WTC11 (cell line): Measurements from ENCODE around the gene MYL10. TPM values are rescaled to one million over a fixed set of nuclear protein-coding genes. Genes with fewer than 3 reads are reported as not detected.
A peak's percentile ranks its signal among the peaks of the same experiment; 100 is the strongest.

ENCODE experiments used
- ATAC-seq: fragments of 200-7000 bp; cut with Tn5 transposase; 2 replicates; pipeline ENCODE4 v1.10.0; 2021; ENCODE audit warnings: mild to moderate bottlenecking, moderate library complexity
- CTCF ChIA-PET: fragments of 300-600 bp; sonication (Branson Sonifier 250); formaldehyde crosslinking; loops from one replicate; lab custom pipeline; 2021; ENCODE audit warnings: antibody characterized with exemption; lab: Charles Lee
- POLR2A ChIA-PET: fragments of 350-600 bp; sonication (Branson Sonifier 250); formaldehyde crosslinking; loops from one replicate; lab custom pipeline; 2021; ENCODE audit warnings: antibody characterized with exemption; lab: Charles Lee
- DNase-seq: peaks from one replicate; pipeline ENCODE4 v3.0.0; 2021; ENCODE audit warnings: low spot score
- H3K27ac Mint-ChIP-seq: 2 replicates; pipeline ENCODE4 v1.8.0; 2021; ENCODE audit warnings: mixed read lengths
- H3K27me3 Mint-ChIP-seq: 2 replicates; pipeline ENCODE4 v1.8.0; 2021; ENCODE audit warnings: low read depth, mild to moderate bottlenecking, moderate library complexity, mixed read lengths
- H3K36me3 Mint-ChIP-seq: 2 replicates; pipeline ENCODE4 v1.8.0; 2021; ENCODE audit warnings: mixed read lengths
- H3K4me1 Mint-ChIP-seq: 2 replicates; pipeline ENCODE4 v1.8.0; 2022; ENCODE audit warnings: mixed read lengths
- H3K4me3 Mint-ChIP-seq: 2 replicates; pipeline ENCODE4 v1.8.0; 2021; ENCODE audit warnings: mild to moderate bottlenecking, moderate library complexity, mixed read lengths
- H3K9me3 Mint-ChIP-seq: 2 replicates; pipeline ENCODE4 v1.8.0; 2021; ENCODE audit warnings: mixed read lengths
- CREM ChIP-seq: sonication (generic); formaldehyde crosslinking; IDR thresholded peaks from 2 replicates; pipeline ENCODE4 v1.8.1; 2022; ENCODE audit warnings: mild to moderate bottlenecking, missing genetic modification reagents, moderate library complexity
- HMGA2 ChIP-seq: fragments of 250-450 bp; sonication (Bioruptor Pico); IDR thresholded peaks from 2 replicates; pipeline ENCODE4 v1.4.0; 2021; ENCODE audit warnings: mild to moderate bottlenecking, moderate library complexity
- JAZF1 ChIP-seq: fragments of 250-450 bp; sonication (Bioruptor Pico); IDR thresholded peaks from 2 replicates; pipeline ENCODE4 v1.9.0; 2021; ENCODE audit warnings: moderate library complexity, mild to moderate bottlenecking, inconsistent platforms
- RORB ChIP-seq: fragments of 250-450 bp; sonication (Bioruptor Pico); IDR thresholded peaks from 2 replicates; pipeline ENCODE4 v1.9.0; 2021; ENCODE audit warnings: mild to moderate bottlenecking
- ZNF121 ChIP-seq: sonication (generic); formaldehyde crosslinking; IDR thresholded peaks from 2 replicates; pipeline ENCODE4 v1.8.0; 2023; ENCODE audit warnings: missing genetic modification reagents
- ZNF416 ChIP-seq: fragments of 250-450 bp; sonication (Bioruptor Pico); IDR thresholded peaks from 2 replicates; pipeline ENCODE4 v1.9.0; 2021; ENCODE audit warnings: mild to moderate bottlenecking, inconsistent platforms
- total RNA-seq: library from RNA; stranded (reverse); gene quantifications from 3 replicates; pipeline ENCODE4 v1.2.3, GENCODE V29; 2021
- TF ChIP-seq, protein P1 (sequence below): sonication (generic); formaldehyde crosslinking; IDR thresholded peaks from 2 replicates; pipeline ENCODE4 v1.8.0; 2023; ENCODE audit warnings: missing genetic modification reagents
- TF ChIP-seq, protein P2 (sequence below): sonication (generic); formaldehyde crosslinking; IDR thresholded peaks from 2 replicates; pipeline ENCODE4 v1.8.0; 2022; ENCODE audit warnings: mild to moderate bottlenecking, missing genetic modification reagents
- TF ChIP-seq, protein P3 (sequence below): sonication (generic); formaldehyde crosslinking; IDR thresholded peaks from 2 replicates; pipeline ENCODE4 v1.8.0; 2022; ENCODE audit warnings: missing genetic modification reagents
- TF ChIP-seq, protein P4 (sequence below): fragments of 200-600 bp; IDR thresholded peaks from 2 replicates; pipeline ENCODE4 v1.8.0; 2022; ENCODE audit warnings: antibody characterized with exemption
- TF ChIP-seq, protein P5 (sequence below): sonication (generic); formaldehyde crosslinking; IDR thresholded peaks from 2 replicates; pipeline ENCODE4 v1.8.1; 2023; ENCODE audit warnings: mild to moderate bottlenecking, missing genetic modification reagents, moderate library complexity

Gene MYL10
- total RNA-seq, 1 experiment from 2014 or later = not detected

DNA sequence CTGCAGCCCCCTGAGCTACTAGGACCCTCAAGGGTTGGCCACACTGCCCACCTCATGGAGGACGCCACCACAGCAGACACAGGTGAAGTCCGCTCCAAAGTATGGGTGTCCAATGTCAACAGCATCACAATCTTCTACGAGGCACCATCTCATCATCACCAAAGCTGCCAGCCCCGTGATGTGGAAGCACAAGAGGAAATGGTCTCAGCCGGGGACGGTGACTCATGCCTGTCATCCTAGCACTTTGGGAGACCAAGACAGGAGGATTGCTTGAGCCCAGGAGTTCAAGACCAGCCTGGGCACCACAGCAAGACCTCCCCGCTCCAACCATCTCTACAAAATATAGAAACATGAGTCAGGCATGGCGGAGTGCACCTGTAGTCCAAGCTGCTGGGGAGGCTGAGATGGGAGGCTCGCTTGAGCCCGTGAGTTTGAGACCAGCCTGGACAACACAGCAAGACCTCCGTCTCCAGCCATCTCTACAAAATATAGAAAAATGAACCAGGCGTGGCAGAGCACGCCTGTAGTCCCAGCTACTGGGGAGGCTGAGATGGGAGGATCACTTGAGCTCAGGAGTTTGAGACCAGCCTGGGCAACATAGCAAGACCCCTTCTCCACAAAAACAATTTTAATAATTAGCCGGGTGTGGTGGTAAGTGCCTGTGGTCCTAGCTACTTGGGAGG lies 48.8 kb upstream of the MYL10 start:
- Mint-ChIP-seq H3K4me3 (no peak overlapping the region), H3K9me3 (peaks cover 5% of the 10 kb centered on the region), H3K27me3 (no peaks in the 10 kb centered on the region), H3K27ac (0 out of 2 replicates have a peak overlapping the region, but pooled peaks have one; percentile 39), H3K4me1 (peaks cover 15% of the 10 kb centered on the region), H3K36me3 (no peaks in the 10 kb centered on the region; the same call in 1 of the 2 replicates)
- ChIA-PET POLR2A (interaction anchor here (0.6 kb wide), 1 partner anchor 787 kb away, joined by 3 read pairs; no protein-coding TSS in a partner anchor), CTCF (interaction anchor here (1.3 kb wide), 1 partner anchor 75 kb away, joined by 4 read pairs; no protein-coding TSS in a partner anchor)
- DNase-seq (no peak), ATAC-seq (no peak)
- TF ChIP-seq ZNF416 (CRISPR knock-in tag) (no peak), ZNF121 (CRISPR knock-in tag) (peak; percentile 88), HMGA2 (CRISPR knock-in tag) (no peak)
- TF ChIP-seq, protein P1, sequence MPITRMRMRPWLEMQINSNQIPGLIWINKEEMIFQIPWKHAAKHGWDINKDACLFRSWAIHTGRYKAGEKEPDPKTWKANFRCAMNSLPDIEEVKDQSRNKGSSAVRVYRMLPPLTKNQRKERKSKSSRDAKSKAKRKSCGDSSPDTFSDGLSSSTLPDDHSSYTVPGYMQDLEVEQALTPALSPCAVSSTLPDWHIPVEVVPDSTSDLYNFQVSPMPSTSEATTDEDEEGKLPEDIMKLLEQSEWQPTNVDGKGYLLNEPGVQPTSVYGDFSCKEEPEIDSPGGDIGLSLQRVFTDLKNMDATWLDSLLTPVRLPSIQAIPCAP = no peak

DNA sequence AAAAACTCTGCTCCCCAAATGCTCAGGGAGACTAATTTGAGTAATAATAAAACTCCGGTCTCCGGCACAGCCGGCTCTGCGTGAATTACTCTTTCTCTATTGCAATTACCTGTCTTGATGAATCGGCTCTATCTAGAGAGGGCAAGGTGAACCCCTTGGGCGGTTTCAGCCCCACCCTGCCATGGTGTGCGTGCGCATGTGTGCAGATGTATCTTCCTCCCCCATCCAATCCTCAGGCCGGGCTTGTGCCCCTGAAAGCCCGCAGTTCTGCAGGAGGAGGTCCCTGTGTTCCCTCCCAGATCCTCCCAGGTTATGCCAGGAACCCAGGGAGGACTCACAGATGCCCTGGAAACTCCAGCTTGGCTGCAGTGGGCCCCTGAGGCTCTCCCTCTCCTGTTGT lies 48.3 kb upstream of the MYL10 start:
- TF ChIP-seq, protein P2, sequence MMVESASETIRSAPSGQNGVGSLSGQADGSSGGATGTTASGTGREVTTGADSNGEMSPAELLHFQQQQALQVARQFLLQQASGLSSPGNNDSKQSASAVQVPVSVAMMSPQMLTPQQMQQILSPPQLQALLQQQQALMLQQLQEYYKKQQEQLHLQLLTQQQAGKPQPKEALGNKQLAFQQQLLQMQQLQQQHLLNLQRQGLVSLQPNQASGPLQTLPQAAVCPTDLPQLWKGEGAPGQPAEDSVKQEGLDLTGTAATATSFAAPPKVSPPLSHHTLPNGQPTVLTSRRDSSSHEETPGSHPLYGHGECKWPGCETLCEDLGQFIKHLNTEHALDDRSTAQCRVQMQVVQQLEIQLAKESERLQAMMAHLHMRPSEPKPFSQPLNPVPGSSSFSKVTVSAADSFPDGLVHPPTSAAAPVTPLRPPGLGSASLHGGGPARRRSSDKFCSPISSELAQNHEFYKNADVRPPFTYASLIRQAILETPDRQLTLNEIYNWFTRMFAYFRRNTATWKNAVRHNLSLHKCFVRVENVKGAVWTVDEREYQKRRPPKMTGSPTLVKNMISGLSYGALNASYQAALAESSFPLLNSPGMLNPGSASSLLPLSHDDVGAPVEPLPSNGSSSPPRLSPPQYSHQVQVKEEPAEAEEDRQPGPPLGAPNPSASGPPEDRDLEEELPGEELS (CRISPR knock-in tag) = no peak
- TF ChIP-seq, protein P3, sequence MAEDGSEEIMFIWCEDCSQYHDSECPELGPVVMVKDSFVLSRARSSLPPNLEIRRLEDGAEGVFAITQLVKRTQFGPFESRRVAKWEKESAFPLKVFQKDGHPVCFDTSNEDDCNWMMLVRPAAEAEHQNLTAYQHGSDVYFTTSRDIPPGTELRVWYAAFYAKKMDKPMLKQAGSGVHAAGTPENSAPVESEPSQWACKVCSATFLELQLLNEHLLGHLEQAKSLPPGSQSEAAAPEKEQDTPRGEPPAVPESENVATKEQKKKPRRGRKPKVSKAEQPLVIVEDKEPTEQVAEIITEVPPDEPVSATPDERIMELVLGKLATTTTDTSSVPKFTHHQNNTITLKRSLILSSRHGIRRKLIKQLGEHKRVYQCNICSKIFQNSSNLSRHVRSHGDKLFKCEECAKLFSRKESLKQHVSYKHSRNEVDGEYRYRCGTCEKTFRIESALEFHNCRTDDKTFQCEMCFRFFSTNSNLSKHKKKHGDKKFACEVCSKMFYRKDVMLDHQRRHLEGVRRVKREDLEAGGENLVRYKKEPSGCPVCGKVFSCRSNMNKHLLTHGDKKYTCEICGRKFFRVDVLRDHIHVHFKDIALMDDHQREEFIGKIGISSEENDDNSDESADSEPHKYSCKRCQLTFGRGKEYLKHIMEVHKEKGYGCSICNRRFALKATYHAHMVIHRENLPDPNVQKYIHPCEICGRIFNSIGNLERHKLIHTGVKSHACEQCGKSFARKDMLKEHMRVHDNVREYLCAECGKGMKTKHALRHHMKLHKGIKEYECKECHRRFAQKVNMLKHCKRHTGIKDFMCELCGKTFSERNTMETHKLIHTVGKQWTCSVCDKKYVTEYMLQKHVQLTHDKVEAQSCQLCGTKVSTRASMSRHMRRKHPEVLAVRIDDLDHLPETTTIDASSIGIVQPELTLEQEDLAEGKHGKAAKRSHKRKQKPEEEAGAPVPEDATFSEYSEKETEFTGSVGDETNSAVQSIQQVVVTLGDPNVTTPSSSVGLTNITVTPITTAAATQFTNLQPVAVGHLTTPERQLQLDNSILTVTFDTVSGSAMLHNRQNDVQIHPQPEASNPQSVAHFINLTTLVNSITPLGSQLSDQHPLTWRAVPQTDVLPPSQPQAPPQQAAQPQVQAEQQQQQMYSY (CRISPR knock-in tag) = peak; percentile 57; the same call in 1 of the 2 replicates
- Mint-ChIP-seq H3K36me3 (no peaks in the 10 kb centered on the region; the same call in 1 of the 2 replicates), H3K4me3 (no peak overlapping the region), H3K27me3 (no peaks in the 10 kb centered on the region), H3K9me3 (peaks cover 5% of the 10 kb centered on the region), H3K4me1 (peaks cover 15% of the 10 kb centered on the region), H3K27ac (peak overlapping the region; percentile 39; the same call in 1 of the 2 replicates)
- CTCF ChIA-PET = no interaction called here
- ATAC-seq = peak; percentile 50
- POLR2A ChIA-PET = no interaction called here
- DNase-seq = no peak

DNA sequence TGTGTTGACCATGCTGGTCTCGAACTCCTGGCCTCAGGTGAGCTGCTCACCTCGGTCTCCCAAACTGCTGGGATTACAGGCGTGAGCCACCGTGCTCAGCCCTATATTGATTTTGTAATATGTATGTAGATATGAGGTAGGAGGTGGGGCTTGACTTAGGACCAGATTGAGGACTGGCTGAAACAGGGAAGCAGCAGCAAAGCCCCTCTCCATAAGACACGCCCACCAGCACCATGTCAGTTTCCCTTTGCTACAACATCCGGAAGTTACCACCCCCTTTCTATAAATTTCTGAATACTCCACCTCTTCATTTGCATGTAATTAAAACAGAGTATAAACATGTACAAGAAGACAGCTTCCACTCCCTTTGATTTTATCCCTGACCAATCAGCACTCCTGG lies 47.9 kb upstream of the MYL10 start:
- DNase-seq (no peak), ATAC-seq (peak; percentile 68)
- ChIA-PET POLR2A (no interaction called here), CTCF (no interaction called here)
- H3K27ac Mint-ChIP-seq = peak overlapping the region; percentile 5; the same call in 1 of the 2 replicates
- peaks cover 5% of the 10 kb centered on the region for H3K9me3 Mint-ChIP-seq
- no peak for TF ChIP-seq JAZF1 (CRISPR knock-in tag)
- TF ChIP-seq, protein P4, sequence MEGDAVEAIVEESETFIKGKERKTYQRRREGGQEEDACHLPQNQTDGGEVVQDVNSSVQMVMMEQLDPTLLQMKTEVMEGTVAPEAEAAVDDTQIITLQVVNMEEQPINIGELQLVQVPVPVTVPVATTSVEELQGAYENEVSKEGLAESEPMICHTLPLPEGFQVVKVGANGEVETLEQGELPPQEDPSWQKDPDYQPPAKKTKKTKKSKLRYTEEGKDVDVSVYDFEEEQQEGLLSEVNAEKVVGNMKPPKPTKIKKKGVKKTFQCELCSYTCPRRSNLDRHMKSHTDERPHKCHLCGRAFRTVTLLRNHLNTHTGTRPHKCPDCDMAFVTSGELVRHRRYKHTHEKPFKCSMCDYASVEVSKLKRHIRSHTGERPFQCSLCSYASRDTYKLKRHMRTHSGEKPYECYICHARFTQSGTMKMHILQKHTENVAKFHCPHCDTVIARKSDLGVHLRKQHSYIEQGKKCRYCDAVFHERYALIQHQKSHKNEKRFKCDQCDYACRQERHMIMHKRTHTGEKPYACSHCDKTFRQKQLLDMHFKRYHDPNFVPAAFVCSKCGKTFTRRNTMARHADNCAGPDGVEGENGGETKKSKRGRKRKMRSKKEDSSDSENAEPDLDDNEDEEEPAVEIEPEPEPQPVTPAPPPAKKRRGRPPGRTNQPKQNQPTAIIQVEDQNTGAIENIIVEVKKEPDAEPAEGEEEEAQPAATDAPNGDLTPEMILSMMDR = no peak
- no peak for TF ChIP-seq CREM (CRISPR knock-in tag)
- TF ChIP-seq, protein P5, sequence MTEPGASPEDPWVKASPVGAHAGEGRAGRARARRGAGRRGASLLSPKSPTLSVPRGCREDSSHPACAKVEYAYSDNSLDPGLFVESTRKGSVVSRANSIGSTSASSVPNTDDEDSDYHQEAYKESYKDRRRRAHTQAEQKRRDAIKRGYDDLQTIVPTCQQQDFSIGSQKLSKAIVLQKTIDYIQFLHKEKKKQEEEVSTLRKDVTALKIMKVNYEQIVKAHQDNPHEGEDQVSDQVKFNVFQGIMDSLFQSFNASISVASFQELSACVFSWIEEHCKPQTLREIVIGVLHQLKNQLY = no peak
- TF ChIP-seq RORB (CRISPR knock-in tag) = no peak
- H3K27me3 Mint-ChIP-seq = no peaks in the 10 kb centered on the region
- H3K36me3 Mint-ChIP-seq = no peaks in the 10 kb centered on the region; the same call in 1 of the 2 replicates
- H3K4me3 Mint-ChIP-seq = no peak overlapping the region
- H3K4me1 Mint-ChIP-seq = peaks cover 15% of the 10 kb centered on the region
